ENCODE results near the gene NUP210.

The NUP210 gene

GRCh38 chr3:13318626-13319470 lies 101.3 kb downstream of the NUP210 start:
- DNase-seq, result no peak

GRCh38 chr3:13317596-13318320 lies 102.4 kb downstream of the NUP210 start:
- no peak for DNase-seq

- no peak for DNase-seq
Observed at GRCh38 chr3:13316603-13317002, 103.5 kb downstream of the NUP210 start.

- no peak for DNase-seq
Observed at GRCh38 chr3:13314877-13315276, 105.2 kb downstream of the NUP210 start.

- no peak for DNase-seq
Observed at GRCh38 chr3:13313813-13314212, 106.3 kb downstream of the NUP210 start.

GRCh38 chr3:13309004-13309403 lies 111.1 kb downstream of the NUP210 start:
- DNase-seq, result no peak

GRCh38 chr3:13308380-13308801 lies 111.7 kb downstream of the NUP210 start:
- peak; percentile 20 for DNase-seq

- no peak for DNase-seq
Observed at GRCh38 chr3:13307041-13307440, 113.1 kb downstream of the NUP210 start.

- DNase-seq, result no peak
Observed at GRCh38 chr3:13305623-13306022, 114.5 kb downstream of the NUP210 start.

- DNase-seq, result no peak
Observed at GRCh38 chr3:13303410-13303809, 116.7 kb downstream of the NUP210 start.

- DNase-seq, result no peak
Observed at GRCh38 chr3:13301286-13301987, 118.7 kb downstream of the NUP210 start.

- no peak for DNase-seq
Observed at GRCh38 chr3:13300546-13301285, 119.4 kb downstream of the NUP210 start.

GRCh38 chr3:13299531-13300155 lies 120.5 kb downstream of the NUP210 start:
- no peak for DNase-seq

GRCh38 chr3:13296662-13297061 lies 123.5 kb downstream of the NUP210 start:
- no peak for DNase-seq

- DNase-seq, result no peak
Observed at GRCh38 chr3:13294442-13295351, 125.4 kb downstream of the NUP210 start.

GRCh38 chr3:13292375-13292774 lies 127.7 kb downstream of the NUP210 start:
- DNase-seq, result no peak

GRCh38 chr3:13290941-13291340 lies 129.2 kb downstream of the NUP210 start:
- no peak for DNase-seq

GRCh38 chr3:13289771-13290285 lies 130.3 kb downstream of the NUP210 start:
- no peak for DNase-seq

GRCh38 chr3:13288732-13289718 lies 131.1 kb downstream of the NUP210 start:
- no peak for DNase-seq

GRCh38 chr3:13287833-13288232 lies 132.3 kb downstream of the NUP210 start:
- DNase-seq, result no peak
